Cortex of kidney (tissue), 1 donor: ENCODE results near the gene PRC1.
"Not testable (repeated sequence)": the region's sequence is repeated elsewhere in the genome, so short reads cannot be mapped to it uniquely, and the experiment has no call there.

Experiments used
- DNase-seq: peaks from one replicate; lab custom pipeline; 2025; lab: John Stamatoyannopoulos, UW

Gene PRC1

GRCh38 chr15:90934256-90934948 lies 59.9 kb downstream of the PRC1 start:
- DNase-seq = no peak

GRCh38 chr15:90933301-90933700 lies 61.0 kb downstream of the PRC1 start:
- DNase-seq = no peak

GRCh38 chr15:90932660-90932991 lies 61.7 kb downstream of the PRC1 start:
- DNase-seq = no peak

GRCh38 chr15:90931828-90932659 lies 62.3 kb downstream of the PRC1 start, which contains the start of gene HDDC3:
TSS of gene HDDC3 (minus strand) at chr15:90932549. CDS start at chr15:90932540, 9 bp downstream.
- DNase-seq = no peak

- DNase-seq = no peak
These were observed 62.8 kb downstream of the PRC1 start for GRCh38 chr15:90931575-90931827.

- DNase-seq = no peak
These were observed 63.3 kb downstream of the PRC1 start for GRCh38 chr15:90930861-90931574.

GRCh38 chr15:90929246-90930019 lies 64.9 kb downstream of the PRC1 start:
- DNase-seq = no peak

GRCh38 chr15:90928106-90928505 lies 66.2 kb downstream of the PRC1 start:
- DNase-seq = not testable (repeated sequence)

- not testable (repeated sequence) for DNase-seq
These were observed 67.6 kb downstream of the PRC1 start for GRCh38 chr15:90926766-90927165.

- DNase-seq = no peak
These were observed 70.0 kb downstream of the PRC1 start for GRCh38 chr15:90924375-90924774.

GRCh38 chr15:90922712-90923322 lies 71.5 kb downstream of the PRC1 start:
- not testable (repeated sequence) for DNase-seq

GRCh38 chr15:90921887-90922286 lies 72.4 kb downstream of the PRC1 start:
- DNase-seq = no peak

- DNase-seq = no peak
These were observed 75.5 kb downstream of the PRC1 start for GRCh38 chr15:90918835-90919234.

- DNase-seq = no peak
These were observed 76.1 kb downstream of the PRC1 start for GRCh38 chr15:90918034-90918788.

GRCh38 chr15:90917569-90917968 lies 76.8 kb downstream of the PRC1 start:
- no peak for DNase-seq

GRCh38 chr15:90916461-90916860 lies 77.9 kb downstream of the PRC1 start:
- no peak for DNase-seq
